Prostate gland (tissue), 2 donors: ENCODE data around the gene DLG2.

Experiments
- CTCF ChIP-seq, 4 experiments: fragments of 200-600 bp in 2 of 4; fragments of 450-650 bp in 2 of 4; sonication (generic) in 2 of 4; IDR thresholded peaks; 1 replicate in 3 of 4; 2 replicates in 1 of 4; pipeline ENCODE4 v1.5.1; 2016 to 2019; ENCODE audit warnings: antibody characterized with exemption in 4 of 4, mild to moderate bottlenecking in 2 of 4, moderate library complexity in 2 of 4
- POLR2A ChIP-seq: fragments of 450-650 bp; IDR thresholded peaks from one replicate; pipeline ENCODE4 v1.6.1; 2016; ENCODE audit warnings: antibody characterized with exemption, mild to moderate bottlenecking
- POLR2AphosphoS5 ChIP-seq: sonication (generic); formaldehyde crosslinking; IDR thresholded peaks from one replicate; pipeline ENCODE4 v1.6.1; 2017; ENCODE audit warnings: antibody characterized with exemption

GRCh38 chr11:85672105-85672902, 45.2 kb upstream of the DLG2 start:
- no peak for TF ChIP-seq CTCF (IDR thresholded peaks at IDR 0.05)
- TF ChIP-seq POLR2A = no peak
- no peak for TF ChIP-seq POLR2AphosphoS5
